ENCODE measurements around the gene COL5A3. TPM values are rescaled to one million over a fixed set of nuclear protein-coding genes. Genes with fewer than 3 reads are reported as not detected.

The COL5A3 gene
- total and polyA plus RNA-seq, 4 donors, result 8.4 to 15.1 (median 10.5) TPM

DNA sequence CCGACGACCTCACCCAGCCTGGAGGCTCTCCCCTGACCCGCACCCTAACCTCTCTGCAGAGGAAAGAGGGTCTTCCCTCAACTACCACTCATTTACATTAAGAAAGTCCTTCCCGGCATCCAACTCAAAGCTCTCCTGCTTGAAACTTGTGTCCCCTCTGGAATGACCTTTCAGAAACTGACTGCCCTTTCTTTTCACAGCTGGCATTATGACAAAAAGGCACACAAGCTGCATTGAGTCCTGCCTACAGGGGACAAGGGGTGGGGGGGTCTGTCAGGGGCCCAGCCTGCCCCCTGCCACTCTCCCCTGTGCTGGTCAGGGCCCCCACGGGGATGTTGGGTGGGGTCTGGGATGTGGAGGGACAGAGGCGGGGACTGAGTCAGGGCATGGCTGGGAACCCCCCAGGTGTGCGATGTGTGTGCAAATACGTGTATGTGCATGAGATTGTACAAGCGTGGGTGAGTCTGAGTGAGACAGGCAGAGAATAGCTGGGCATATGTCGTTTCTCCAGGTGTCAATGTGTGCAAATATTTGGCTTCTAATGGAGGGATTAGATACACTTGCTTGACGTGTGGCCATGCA, 2.0 kb downstream of the COL5A3 start:
- no peak overlapping the region for H3K9ac ChIP-seq (ENCODE audit: insufficient read depth in 1 of 2, low read length in 2 of 2)
- TF ChIP-seq, protein P1, sequence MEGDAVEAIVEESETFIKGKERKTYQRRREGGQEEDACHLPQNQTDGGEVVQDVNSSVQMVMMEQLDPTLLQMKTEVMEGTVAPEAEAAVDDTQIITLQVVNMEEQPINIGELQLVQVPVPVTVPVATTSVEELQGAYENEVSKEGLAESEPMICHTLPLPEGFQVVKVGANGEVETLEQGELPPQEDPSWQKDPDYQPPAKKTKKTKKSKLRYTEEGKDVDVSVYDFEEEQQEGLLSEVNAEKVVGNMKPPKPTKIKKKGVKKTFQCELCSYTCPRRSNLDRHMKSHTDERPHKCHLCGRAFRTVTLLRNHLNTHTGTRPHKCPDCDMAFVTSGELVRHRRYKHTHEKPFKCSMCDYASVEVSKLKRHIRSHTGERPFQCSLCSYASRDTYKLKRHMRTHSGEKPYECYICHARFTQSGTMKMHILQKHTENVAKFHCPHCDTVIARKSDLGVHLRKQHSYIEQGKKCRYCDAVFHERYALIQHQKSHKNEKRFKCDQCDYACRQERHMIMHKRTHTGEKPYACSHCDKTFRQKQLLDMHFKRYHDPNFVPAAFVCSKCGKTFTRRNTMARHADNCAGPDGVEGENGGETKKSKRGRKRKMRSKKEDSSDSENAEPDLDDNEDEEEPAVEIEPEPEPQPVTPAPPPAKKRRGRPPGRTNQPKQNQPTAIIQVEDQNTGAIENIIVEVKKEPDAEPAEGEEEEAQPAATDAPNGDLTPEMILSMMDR (IDR thresholded peaks at IDR 0.05; ENCODE audit: control extremely low read depth, extremely low read depth), result no peak
- no peak overlapping the region for H3K4me3 ChIP-seq

DNA sequence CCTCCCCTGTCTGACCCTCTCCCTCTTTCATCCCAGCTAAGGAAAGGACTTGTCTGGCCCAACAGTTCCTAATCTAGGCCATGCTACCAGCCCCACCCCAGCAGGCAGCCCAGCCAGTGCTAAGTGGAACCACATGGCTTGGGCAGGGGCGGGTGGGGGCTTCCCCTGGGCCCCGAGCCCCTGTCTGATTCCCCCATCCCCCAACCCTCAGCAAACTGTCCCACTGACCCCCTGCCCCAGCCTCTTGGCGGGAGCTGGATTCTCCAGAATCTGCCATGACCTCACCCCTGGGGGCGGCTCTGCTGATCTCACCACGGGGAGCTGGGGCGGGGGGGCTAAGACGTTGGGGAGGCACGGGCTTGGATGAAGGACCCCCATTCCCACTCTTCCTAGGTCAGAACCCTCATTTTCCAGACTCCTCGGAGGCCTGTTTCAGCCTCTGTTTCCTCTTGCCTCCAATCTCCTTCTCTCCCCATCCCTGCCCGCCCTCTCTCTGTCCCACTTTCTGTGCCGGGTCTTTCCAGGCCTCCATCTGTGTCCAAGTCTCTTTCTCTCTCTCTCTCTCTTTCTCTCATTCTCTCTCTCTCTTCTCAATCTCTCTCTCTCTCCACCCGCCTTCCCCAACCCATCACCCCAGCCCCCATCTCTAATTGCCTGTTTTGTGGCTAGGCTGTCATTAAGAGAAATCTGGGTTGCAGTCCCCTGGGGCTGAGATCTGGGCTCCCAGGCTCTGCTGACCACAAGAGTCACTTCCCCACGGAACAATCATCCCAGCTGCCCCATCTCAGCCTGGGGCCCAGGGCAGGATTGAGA, 2.7 kb downstream of the COL5A3 start:
- Histone ChIP-seq H3K9ac (ENCODE audit: insufficient read depth in 1 of 2, low read length in 2 of 2) (no peak overlapping the region), H3K27me3 (ENCODE audit: control insufficient read depth in 3 of 3, insufficient read depth in 3 of 3, low read length in 2 of 3) (peaks cover 4 to 35% (median 21%) of the 10 kb centered on the region in 3 donors), H3K9me3 (ENCODE audit: control insufficient read depth in 4 of 4, insufficient read depth in 3 of 4, low read length in 3 of 4) (peaks cover 0 to 6% (median 0%) of the 10 kb centered on the region in 4 donors), H3K36me3 (ENCODE audit: control insufficient read depth in 4 of 4, insufficient read depth in 4 of 4, low read length in 4 of 4) (no peaks in the 10 kb centered on the region), H3K4me1 (ENCODE audit: control insufficient read depth in 5 of 5, insufficient read depth in 5 of 5, low read length in 5 of 5) (peaks cover 0 to 15% (median 3%) of the 10 kb centered on the region in 5 donors), H3K27ac (ENCODE audit: low read depth in 1 of 2, low read length in 1 of 2) (peak overlapping the region; percentile 4 to 76), H3K4me3 (no peak overlapping the region)
- ATAC-seq (ENCODE audit: insufficient read depth, low FRiP score) (no peak), DNase-seq (no peak)
- TF ChIP-seq, protein P1 (IDR thresholded peaks at IDR 0.05; ENCODE audit: control extremely low read depth, extremely low read depth), result no peak
- 32 to 45% methylated on average over 13 of the region's 13 CpGs for WGBS, 2 donors

More for the DNA sequence above, 2.0 kb downstream of the COL5A3 start:
- WGBS, 2 donors, result 43 to 44% methylated on average over 11 of the region's 11 CpGs
- H3K27me3 ChIP-seq (ENCODE audit: control insufficient read depth in 3 of 3, insufficient read depth in 3 of 3, low read length in 2 of 3), result peaks cover 4 to 34% (median 21%) of the 10 kb centered on the region in 3 donors
- no peak for ATAC-seq (ENCODE audit: insufficient read depth, low FRiP score)
- no peaks in the 10 kb centered on the region for H3K36me3 ChIP-seq (ENCODE audit: control insufficient read depth in 4 of 4, insufficient read depth in 4 of 4, low read length in 4 of 4)
- peaks cover 0 to 6% (median 0%) of the 10 kb centered on the region in 4 donors for H3K9me3 ChIP-seq (ENCODE audit: control insufficient read depth in 4 of 4, insufficient read depth in 3 of 4, low read length in 3 of 4)
- DNase-seq, result no peak
- peak overlapping the region in 1 of 2 donors; percentile 52 for H3K27ac ChIP-seq (ENCODE audit: low read depth in 1 of 2, low read length in 1 of 2)
- peaks cover 0 to 15% (median 3%) of the 10 kb centered on the region in 5 donors for H3K4me1 ChIP-seq (ENCODE audit: control insufficient read depth in 5 of 5, insufficient read depth in 5 of 5, low read length in 5 of 5)

DNA sequence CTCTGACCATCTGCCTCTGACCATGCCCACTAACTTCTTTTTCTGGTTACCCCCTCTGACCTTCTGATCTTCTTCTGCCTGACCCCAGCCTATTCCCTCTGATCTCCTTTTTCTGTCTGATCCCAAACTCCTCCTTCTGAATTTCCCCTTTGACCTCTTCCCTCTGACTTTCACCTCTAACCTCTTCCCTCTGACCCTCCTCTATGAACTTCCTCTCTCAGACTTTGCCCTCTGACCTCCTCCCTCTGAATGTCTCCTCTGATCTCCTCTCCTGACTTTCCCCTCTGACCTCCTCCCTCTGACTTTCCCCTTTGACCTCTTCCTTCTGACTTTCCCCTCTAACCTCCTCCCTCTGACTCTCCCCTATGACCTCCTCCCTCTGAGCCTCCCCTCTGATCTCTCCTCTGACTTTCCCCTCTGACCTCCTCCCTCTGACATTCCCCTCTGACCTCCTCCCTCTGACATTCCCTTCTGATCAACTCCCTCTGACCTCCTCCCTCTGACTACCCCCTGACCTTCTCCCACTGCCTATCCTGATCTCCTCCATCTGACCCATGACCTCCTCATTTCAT, 3.5 kb downstream of the COL5A3 start:
- Histone ChIP-seq H3K27me3 (ENCODE audit: control insufficient read depth in 3 of 3, insufficient read depth in 3 of 3, low read length in 2 of 3) (peaks cover 4 to 31% (median 16%) of the 10 kb centered on the region in 3 donors), H3K27ac (ENCODE audit: low read depth in 1 of 2, low read length in 1 of 2) (peak overlapping the region; percentile 62 to 76), H3K4me3 (no peak overlapping the region), H3K9me3 (ENCODE audit: control insufficient read depth in 4 of 4, insufficient read depth in 3 of 4, low read length in 3 of 4) (peaks cover 0 to 6% (median 0%) of the 10 kb centered on the region in 4 donors), H3K36me3 (ENCODE audit: control insufficient read depth in 4 of 4, insufficient read depth in 4 of 4, low read length in 4 of 4) (no peaks in the 10 kb centered on the region), H3K9ac (ENCODE audit: insufficient read depth in 1 of 2, low read length in 2 of 2) (no peak overlapping the region), H3K4me1 (ENCODE audit: control insufficient read depth in 5 of 5, insufficient read depth in 5 of 5, low read length in 5 of 5) (peaks cover 0 to 15% (median 3%) of the 10 kb centered on the region in 5 donors)
- TF ChIP-seq, protein P1 (IDR thresholded peaks at IDR 0.05; ENCODE audit: control extremely low read depth, extremely low read depth), result no peak
- DNase-seq (no peak), ATAC-seq (ENCODE audit: insufficient read depth, low FRiP score) (no peak)

Measured in lung (tissue), 12 donors.